GM23338 (cell line): ENCODE measurements around the gene OSBPL3. TPM values are rescaled to one million over a fixed set of nuclear protein-coding genes. Genes with fewer than 3 reads are reported as not detected.

Experiments used
- ATAC-seq: fragments of 200-7000 bp; cut with Tn5 transposase; 3 replicates; pipeline ENCODE4 v1.9.1; 2020
- DNase-seq: peaks from one replicate; pipeline ENCODE4 v3.0.0-alpha.2; 2015; ENCODE audit warnings: low spot score
- H2AFZ ChIP-seq: fragments of 200-600 bp; sonication (generic); 2 replicates; pipeline ENCODE4 v1.8.0; 2016; ENCODE audit warnings: antibody characterized with exemption, mild to moderate bottlenecking, moderate library complexity
- H3F3A ChIP-seq: fragments of 200-600 bp; sonication (generic); replicated peaks from 2 replicates; pipeline ENCODE4 v1.8.0; 2017; ENCODE audit warnings: antibody characterized with exemption, mixed run types, low read depth
- H3K27ac ChIP-seq: fragments of 200-600 bp; sonication (generic); 2 replicates; pipeline ENCODE4 v1.6.1; 2016; ENCODE audit warnings: low read depth
- H3K27me3 ChIP-seq: fragments of 200-600 bp; sonication (generic); 2 replicates; pipeline ENCODE4 v1.8.0; 2016; ENCODE audit warnings: mild to moderate bottlenecking, mixed run types, moderate library complexity; ENCODE audit not compliant: insufficient read depth
- H3K36me3 ChIP-seq: fragments of 200-600 bp; sonication (generic); 2 replicates; pipeline ENCODE4 v1.8.0; 2016; ENCODE audit warnings: mild to moderate bottlenecking; ENCODE audit not compliant: insufficient read depth
- H3K4me1 ChIP-seq: fragments of 200-600 bp; sonication (generic); 2 replicates; pipeline ENCODE4 v1.8.0; 2016; ENCODE audit warnings: mild to moderate bottlenecking, moderate library complexity; ENCODE audit not compliant: insufficient read depth
- H3K4me2 ChIP-seq: fragments of 200-600 bp; sonication (generic); 2 replicates; pipeline ENCODE4 v1.7.1; 2017; ENCODE audit warnings: mixed run types
- H3K4me3 ChIP-seq: fragments of 200-600 bp; sonication (generic); 2 replicates; pipeline ENCODE4 v1.6.1; 2016; ENCODE audit warnings: mixed run types
- H3K79me2 ChIP-seq: fragments of 200-600 bp; sonication (generic); replicated peaks from 2 replicates; pipeline ENCODE4 v1.8.0; 2017; ENCODE audit warnings: mild to moderate bottlenecking; ENCODE audit not compliant: insufficient read depth
- H3K9me2 ChIP-seq: fragments of 200-600 bp; sonication (generic); 2 replicates; pipeline ENCODE4 v1.8.0; 2017; ENCODE audit not compliant: insufficient read depth
- H4K20me1 ChIP-seq: fragments of 200-600 bp; sonication (generic); replicated peaks from 2 replicates; pipeline ENCODE4 v1.8.0; 2017; ENCODE audit warnings: mild to moderate bottlenecking; ENCODE audit not compliant: insufficient read depth
- H3K27ac Mint-ChIP-seq: 2 replicates; pipeline ENCODE4 v1.8.0; 2020; ENCODE audit warnings: inconsistent platforms, mild to moderate bottlenecking, moderate library complexity, mixed read lengths
- H3K27me3 Mint-ChIP-seq: 3 replicates; pipeline ENCODE4 v1.8.0; 2022; ENCODE audit warnings: low read depth, mild to moderate bottlenecking, moderate library complexity, mixed read lengths, inconsistent platforms; ENCODE audit not compliant: insufficient read depth, poor library complexity
- H3K36me3 Mint-ChIP-seq: 3 replicates; pipeline ENCODE4 v1.8.0; 2021; ENCODE audit warnings: low read depth, mild to moderate bottlenecking, inconsistent platforms, moderate library complexity, mixed read lengths
- H3K4me1 Mint-ChIP-seq: 3 replicates; pipeline ENCODE4 v1.8.0; 2020; ENCODE audit warnings: mild to moderate bottlenecking, inconsistent platforms, mixed read lengths
- H3K4me3 Mint-ChIP-seq: 3 replicates; pipeline ENCODE4 v1.8.0; 2021; ENCODE audit warnings: moderate library complexity, mild to moderate bottlenecking, inconsistent platforms, mixed read lengths
- H3K9me3 Mint-ChIP-seq: 3 replicates; pipeline ENCODE4 v1.8.0; 2020; ENCODE audit warnings: moderate library complexity, mild to moderate bottlenecking, inconsistent platforms, mixed read lengths
- EZH2phosphoT487 ChIP-seq: fragments of 200-600 bp; sonication (generic); IDR thresholded peaks from one replicate; pipeline ENCODE4 v1.8.1; 2018; ENCODE audit warnings: antibody characterized with exemption; ENCODE audit not compliant: unreplicated experiment
- JUNB ChIP-seq: IDR thresholded peaks from one replicate; pipeline ENCODE4 v1.6.1; 2016; ENCODE audit warnings: antibody characterized with exemption; ENCODE audit not compliant: unreplicated experiment
- REST ChIP-seq: IDR thresholded peaks from one replicate; pipeline ENCODE4 v1.6.1; 2018; ENCODE audit warnings: antibody characterized with exemption; ENCODE audit not compliant: unreplicated experiment
- ZNF114 ChIP-seq: fragments of 250-450 bp; sonication (Bioruptor Pico); IDR thresholded peaks from 2 replicates; pipeline ENCODE4 v1.5.0; 2020; ENCODE audit warnings: mild to moderate bottlenecking, moderate library complexity
- ZNF331 ChIP-seq: fragments of 250-450 bp; sonication (Bioruptor Pico); IDR thresholded peaks from 2 replicates; pipeline ENCODE4 v1.5.0; 2020; ENCODE audit warnings: low read depth, mild to moderate bottlenecking, moderate library complexity
- polyA plus RNA-seq: library from polyadenylated mRNA; unstranded; fragments of >200 nt; fragmentation: Nextera tagmentation; extraction: Ambion mirVana; gene quantifications from 2 replicates; pipeline ENCODE4 v1.2.1, GENCODE V29; 2016
- total RNA-seq: library from RNA; depleted of rRNA; stranded (reverse); fragments of >200 nt; shearing (Covaris generic); gene quantifications from 2 replicates; pipeline ENCODE4 v1.2.3, GENCODE V29; 2014
- TF ChIP-seq, protein P1 (sequence below): fragments of 250-450 bp; sonication (Bioruptor Pico); IDR thresholded peaks from 2 replicates; pipeline ENCODE4 v1.5.0; 2020; ENCODE audit warnings: mild to moderate bottlenecking, moderate library complexity

OSBPL3 gene
- total and polyA plus RNA-seq, 2 experiments from 2014 or later: 7.2 to 15.7 TPM

DNA sequence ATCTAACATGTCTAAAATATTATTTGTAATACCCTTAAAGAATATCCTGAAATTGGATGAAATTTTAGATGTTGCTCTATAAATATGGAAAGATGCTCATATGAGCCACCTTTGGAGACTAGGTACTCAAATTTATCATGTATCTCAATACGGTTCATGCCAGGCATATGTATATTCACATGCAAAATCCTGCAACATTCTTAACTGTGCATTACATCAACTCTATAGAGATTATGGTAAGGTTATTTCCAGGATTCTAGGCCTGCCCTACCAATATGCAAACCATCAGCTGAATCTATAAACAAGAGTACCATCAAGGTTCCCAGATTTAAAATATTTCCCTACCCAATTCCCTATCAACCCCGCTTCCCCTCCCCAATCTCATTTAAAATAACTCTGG lies 27.5 kb downstream of the OSBPL3 start:
- Histone ChIP-seq H3K9me2 (no peaks in the 10 kb centered on the region), H4K20me1 (no peaks in the 10 kb centered on the region), H3K36me3 (no peaks in the 10 kb centered on the region), H3K79me2 (peaks cover 36% of the 10 kb centered on the region), H3F3A (no peaks in the 10 kb centered on the region), H3K4me2 (no peak overlapping the region), H3K4me1 (no peaks in the 10 kb centered on the region), H3K4me3 (no peak overlapping the region), H3K27ac (no peak overlapping the region), H2AFZ (no peak overlapping the region), H3K27me3 (no peaks in the 10 kb centered on the region)
- ATAC-seq: no peak
- Mint-ChIP-seq H3K4me1 (peaks cover 8% of the 10 kb centered on the region), H3K9me3 (no peaks in the 10 kb centered on the region), H3K4me3 (no peak overlapping the region), H3K27me3 (no peaks in the 10 kb centered on the region), H3K27ac (no peak overlapping the region), H3K36me3 (no peaks in the 10 kb centered on the region)
- no peak for TF ChIP-seq ZNF331
- no peak for TF ChIP-seq REST
- no peak for TF ChIP-seq EZH2phosphoT487
- TF ChIP-seq, protein P1, sequence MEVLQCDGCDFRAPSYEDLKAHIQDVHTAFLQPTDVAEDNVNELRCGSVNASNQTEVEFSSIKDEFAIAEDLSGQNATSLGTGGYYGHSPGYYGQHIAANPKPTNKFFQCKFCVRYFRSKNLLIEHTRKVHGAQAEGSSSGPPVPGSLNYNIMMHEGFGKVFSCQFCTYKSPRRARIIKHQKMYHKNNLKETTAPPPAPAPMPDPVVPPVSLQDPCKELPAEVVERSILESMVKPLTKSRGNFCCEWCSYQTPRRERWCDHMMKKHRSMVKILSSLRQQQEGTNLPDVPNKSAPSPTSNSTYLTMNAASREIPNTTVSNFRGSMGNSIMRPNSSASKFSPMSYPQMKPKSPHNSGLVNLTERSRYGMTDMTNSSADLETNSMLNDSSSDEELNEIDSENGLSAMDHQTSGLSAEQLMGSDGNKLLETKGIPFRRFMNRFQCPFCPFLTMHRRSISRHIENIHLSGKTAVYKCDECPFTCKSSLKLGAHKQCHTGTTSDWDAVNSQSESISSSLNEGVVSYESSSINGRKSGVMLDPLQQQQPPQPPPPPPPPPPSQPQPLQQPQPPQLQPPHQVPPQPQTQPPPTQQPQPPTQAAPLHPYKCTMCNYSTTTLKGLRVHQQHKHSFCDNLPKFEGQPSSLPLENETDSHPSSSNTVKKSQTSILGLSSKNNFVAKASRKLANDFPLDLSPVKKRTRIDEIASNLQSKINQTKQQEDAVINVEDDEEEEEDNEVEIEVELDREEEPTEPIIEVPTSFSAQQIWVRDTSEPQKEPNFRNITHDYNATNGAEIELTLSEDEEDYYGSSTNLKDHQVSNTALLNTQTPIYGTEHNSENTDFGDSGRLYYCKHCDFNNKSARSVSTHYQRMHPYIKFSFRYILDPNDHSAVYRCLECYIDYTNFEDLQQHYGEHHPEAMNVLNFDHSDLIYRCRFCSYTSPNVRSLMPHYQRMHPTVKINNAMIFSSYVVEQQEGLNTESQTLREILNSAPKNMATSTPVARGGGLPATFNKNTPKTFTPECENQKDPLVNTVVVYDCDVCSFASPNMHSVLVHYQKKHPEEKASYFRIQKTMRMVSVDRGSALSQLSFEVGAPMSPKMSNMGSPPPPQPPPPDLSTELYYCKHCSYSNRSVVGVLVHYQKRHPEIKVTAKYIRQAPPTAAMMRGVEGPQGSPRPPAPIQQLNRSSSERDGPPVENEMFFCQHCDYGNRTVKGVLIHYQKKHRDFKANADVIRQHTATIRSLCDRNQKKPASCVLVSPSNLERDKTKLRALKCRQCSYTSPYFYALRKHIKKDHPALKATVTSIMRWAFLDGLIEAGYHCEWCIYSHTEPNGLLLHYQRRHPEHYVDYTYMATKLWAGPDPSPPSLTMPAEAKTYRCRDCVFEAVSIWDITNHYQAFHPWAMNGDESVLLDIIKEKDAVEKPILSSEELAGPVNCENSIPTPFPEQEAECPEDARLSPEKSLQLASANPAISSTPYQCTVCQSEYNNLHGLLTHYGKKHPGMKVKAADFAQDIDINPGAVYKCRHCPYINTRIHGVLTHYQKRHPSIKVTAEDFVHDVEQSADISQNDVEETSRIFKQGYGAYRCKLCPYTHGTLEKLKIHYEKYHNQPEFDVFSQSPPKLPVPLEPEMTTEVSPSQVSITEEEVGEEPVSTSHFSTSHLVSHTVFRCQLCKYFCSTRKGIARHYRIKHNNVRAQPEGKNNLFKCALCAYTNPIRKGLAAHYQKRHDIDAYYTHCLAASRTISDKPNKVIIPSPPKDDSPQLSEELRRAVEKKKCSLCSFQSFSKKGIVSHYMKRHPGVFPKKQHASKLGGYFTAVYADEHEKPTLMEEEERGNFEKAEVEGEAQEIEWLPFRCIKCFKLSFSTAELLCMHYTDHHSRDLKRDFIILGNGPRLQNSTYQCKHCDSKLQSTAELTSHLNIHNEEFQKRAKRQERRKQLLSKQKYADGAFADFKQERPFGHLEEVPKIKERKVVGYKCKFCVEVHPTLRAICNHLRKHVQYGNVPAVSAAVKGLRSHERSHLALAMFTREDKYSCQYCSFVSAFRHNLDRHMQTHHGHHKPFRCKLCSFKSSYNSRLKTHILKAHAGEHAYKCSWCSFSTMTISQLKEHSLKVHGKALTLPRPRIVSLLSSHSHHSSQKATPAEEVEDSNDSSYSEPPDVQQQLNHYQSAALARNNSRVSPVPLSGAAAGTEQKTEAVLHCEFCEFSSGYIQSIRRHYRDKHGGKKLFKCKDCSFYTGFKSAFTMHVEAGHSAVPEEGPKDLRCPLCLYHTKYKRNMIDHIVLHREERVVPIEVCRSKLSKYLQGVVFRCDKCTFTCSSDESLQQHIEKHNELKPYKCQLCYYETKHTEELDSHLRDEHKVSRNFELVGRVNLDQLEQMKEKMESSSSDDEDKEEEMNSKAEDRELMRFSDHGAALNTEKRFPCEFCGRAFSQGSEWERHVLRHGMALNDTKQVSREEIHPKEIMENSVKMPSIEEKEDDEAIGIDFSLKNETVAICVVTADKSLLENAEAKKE (CRISPR knock-in tag): no peak
- TF ChIP-seq ZNF114 (CRISPR knock-in tag): no peak
- no peak for TF ChIP-seq JUNB
- DNase-seq: no peak
